ENCODE results near the gene MGAT4B.

DNA sequence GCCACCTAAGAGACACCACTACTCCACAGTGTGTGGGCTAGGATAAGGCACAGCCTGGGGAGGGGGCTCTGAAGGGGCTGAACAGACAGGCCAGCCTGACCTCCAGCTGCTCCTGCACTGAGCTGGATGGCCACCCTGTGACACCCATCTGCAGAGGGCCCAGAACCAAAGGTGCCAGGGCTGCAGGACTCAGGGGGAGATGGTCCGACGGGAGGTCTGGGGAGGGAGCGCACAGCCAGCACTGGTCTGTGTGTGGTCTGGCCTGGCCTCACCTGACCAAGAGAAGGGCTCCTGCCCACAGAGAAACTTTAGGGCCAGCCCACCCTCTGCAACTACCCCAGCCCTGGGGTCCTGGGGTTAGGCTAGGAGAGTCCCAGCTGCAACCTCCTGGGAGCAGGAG lies 12.1 kb downstream of the MGAT4B start:
- TF ChIP-seq ESRRG (CRISPR knock-in tag; IDR thresholded peaks at IDR 0.05) (no peak), ARNTL (CRISPR knock-in tag; IDR thresholded peaks at IDR 0.05; ENCODE audit: borderline replicate concordance, low read depth) (no peak), TCF4 (CRISPR knock-in tag; IDR thresholded peaks at IDR 0.05; ENCODE audit: borderline replicate concordance) (no peak), ZNF70 (CRISPR knock-in tag; IDR thresholded peaks at IDR 0.05) (no peak), RARB (CRISPR knock-in tag; IDR thresholded peaks at IDR 0.05) (no peak)
- TF ChIP-seq, protein P1, sequence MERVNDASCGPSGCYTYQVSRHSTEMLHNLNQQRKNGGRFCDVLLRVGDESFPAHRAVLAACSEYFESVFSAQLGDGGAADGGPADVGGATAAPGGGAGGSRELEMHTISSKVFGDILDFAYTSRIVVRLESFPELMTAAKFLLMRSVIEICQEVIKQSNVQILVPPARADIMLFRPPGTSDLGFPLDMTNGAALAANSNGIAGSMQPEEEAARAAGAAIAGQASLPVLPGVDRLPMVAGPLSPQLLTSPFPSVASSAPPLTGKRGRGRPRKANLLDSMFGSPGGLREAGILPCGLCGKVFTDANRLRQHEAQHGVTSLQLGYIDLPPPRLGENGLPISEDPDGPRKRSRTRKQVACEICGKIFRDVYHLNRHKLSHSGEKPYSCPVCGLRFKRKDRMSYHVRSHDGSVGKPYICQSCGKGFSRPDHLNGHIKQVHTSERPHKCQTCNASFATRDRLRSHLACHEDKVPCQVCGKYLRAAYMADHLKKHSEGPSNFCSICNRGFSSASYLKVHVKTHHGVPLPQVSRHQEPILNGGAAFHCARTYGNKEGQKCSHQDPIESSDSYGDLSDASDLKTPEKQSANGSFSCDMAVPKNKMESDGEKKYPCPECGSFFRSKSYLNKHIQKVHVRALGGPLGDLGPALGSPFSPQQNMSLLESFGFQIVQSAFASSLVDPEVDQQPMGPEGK (CRISPR knock-in tag; IDR thresholded peaks at IDR 0.05; ENCODE audit: borderline replicate concordance): no peak

Data from SK-N-SH treated with all-trans-retinoic acid at 6 μM for 48 hours (cell line).